OCI-LY3 (cell line): Measurements from ENCODE around the gene MYZAP.

Experiments
- H2AFZ ChIP-seq: fragments of 200-600, 300-600 bp; shearing (Covaris generic); 2 replicates; pipeline ENCODE4 v1.6.0; 2014; ENCODE audit warnings: antibody characterized with exemption, low read depth, low read length
- H3K27ac ChIP-seq: fragments of 200-600, 300-600 bp; sonication (generic); 2 replicates; pipeline ENCODE4 v1.5.1; 2014; ENCODE audit warnings: mild to moderate bottlenecking, low read length, moderate library complexity, mixed read lengths
- H3K27me3 ChIP-seq: fragments of 200-600, 300-600 bp; sonication (generic); 2 replicates; pipeline ENCODE4 v1.6.1; 2014; ENCODE audit warnings: low read depth, low read length, mixed read lengths
- H3K36me3 ChIP-seq: fragments of 200-600, 300-600 bp; sonication (generic); replicated peaks from 2 replicates; pipeline ENCODE3; 2014; ENCODE audit warnings: low read depth, low read length, mixed read lengths
- H3K4me1 ChIP-seq: fragments of 300-600, 200-600 bp; sonication (generic); 2 replicates; pipeline ENCODE4 v1.6.1; 2014; ENCODE audit warnings: low read length, mixed read lengths
- H3K4me2 ChIP-seq: fragments of 200-600, 300-600 bp; sonication (generic); 2 replicates; pipeline ENCODE4 v1.6.1; 2014; ENCODE audit warnings: low read length, mixed read lengths
- H3K4me3 ChIP-seq: fragments of 300-600, 200-600 bp; sonication (generic); 2 replicates; pipeline ENCODE4 v1.5.1; 2014; ENCODE audit warnings: antibody characterized with exemption, mild to moderate bottlenecking, low read length, moderate library complexity
- H3K79me2 ChIP-seq: fragments of 300-600, 200-600 bp; shearing (Covaris generic); 2 replicates; pipeline ENCODE4 v1.6.1; 2014; ENCODE audit warnings: mild to moderate bottlenecking, low read length, mixed read lengths
- H3K9ac ChIP-seq: fragments of 300-600, 200-600 bp; shearing (Covaris generic); 2 replicates; pipeline ENCODE4 v1.6.0; 2014; ENCODE audit warnings: mild to moderate bottlenecking, low read length, moderate library complexity
- H3K9me3 ChIP-seq: fragments of 200-600, 300-600 bp; shearing (Covaris generic); 2 replicates; pipeline ENCODE4 v1.6.1; 2014; ENCODE audit warnings: low read length, mixed read lengths; ENCODE audit not compliant: insufficient read depth
- H4K20me1 ChIP-seq: fragments of 200-600, 300-600 bp; sonication (generic); 2 replicates; pipeline ENCODE4 v1.6.1; 2016; ENCODE audit warnings: low read length, mixed read lengths; ENCODE audit not compliant: insufficient read depth
- CTCF ChIP-seq: fragments of 200-600, 300-600 bp; sonication (generic); IDR thresholded peaks from 2 replicates; pipeline ENCODE4 v1.5.1; 2014; ENCODE audit warnings: antibody characterized with exemption, low read length, low read depth
- EZH2phosphoT487 ChIP-seq: fragments of 200-600 bp; shearing (Covaris generic); IDR thresholded peaks from 2 replicates; pipeline ENCODE4 v1.6.1; 2018; ENCODE audit warnings: antibody characterized with exemption, mixed run types, low read depth

The MYZAP gene

GRCh38 chr15:57655809-57656208, 64.1 kb downstream of the MYZAP start:
- Histone ChIP-seq H2AFZ (no peak overlapping the region), H3K27me3 (no peaks in the 10 kb centered on the region), H3K4me1 (peaks cover 11% of the 10 kb centered on the region; the same call in 1 of the 2 replicates), H3K9ac (no peak overlapping the region), H3K9me3 (no peaks in the 10 kb centered on the region), H3K27ac (no peak overlapping the region), H3K79me2 (no peaks in the 10 kb centered on the region), H4K20me1 (no peaks in the 10 kb centered on the region), H3K4me2 (no peak overlapping the region), H3K36me3 (no peaks in the 10 kb centered on the region), H3K4me3 (no peak overlapping the region)
- no peak for TF ChIP-seq EZH2phosphoT487
- peak; percentile 60 for TF ChIP-seq CTCF

- no peak overlapping the region for H3K9ac ChIP-seq
- H2AFZ ChIP-seq = no peak overlapping the region
- no peaks in the 10 kb centered on the region for H3K9me3 ChIP-seq
- no peaks in the 10 kb centered on the region for H3K27me3 ChIP-seq
- H3K4me3 ChIP-seq = no peak overlapping the region
- TF ChIP-seq EZH2phosphoT487 = no peak
- no peaks in the 10 kb centered on the region for H4K20me1 ChIP-seq
- no peaks in the 10 kb centered on the region for H3K36me3 ChIP-seq
- peaks cover 11% of the 10 kb centered on the region; the same call in 1 of the 2 replicates for H3K4me1 ChIP-seq
- H3K79me2 ChIP-seq = no peaks in the 10 kb centered on the region
- no peak overlapping the region for H3K27ac ChIP-seq
- H3K4me2 ChIP-seq = no peak overlapping the region
Measured at GRCh38 chr15:57656434-57656833, 64.7 kb downstream of the MYZAP start.

GRCh38 chr15:57657619-57658018, 65.9 kb downstream of the MYZAP start:
- TF ChIP-seq CTCF (no peak), EZH2phosphoT487 (no peak)
- Histone ChIP-seq H3K79me2 (no peaks in the 10 kb centered on the region), H3K9ac (no peak overlapping the region), H3K27ac (no peak overlapping the region), H2AFZ (no peak overlapping the region), H3K4me3 (no peak overlapping the region), H3K27me3 (no peaks in the 10 kb centered on the region), H3K4me2 (no peak overlapping the region), H3K4me1 (peaks cover 5% of the 10 kb centered on the region; the same call in 1 of the 2 replicates), H3K36me3 (no peaks in the 10 kb centered on the region), H3K9me3 (no peaks in the 10 kb centered on the region), H4K20me1 (no peaks in the 10 kb centered on the region)

GRCh38 chr15:57662091-57662744, 70.5 kb downstream of the MYZAP start:
- H3K27me3 ChIP-seq = no peaks in the 10 kb centered on the region
- no peak overlapping the region for H3K4me3 ChIP-seq
- no peak overlapping the region for H3K4me2 ChIP-seq
- no peaks in the 10 kb centered on the region for H3K9me3 ChIP-seq
- TF ChIP-seq CTCF = no peak
- no peak for TF ChIP-seq EZH2phosphoT487
- no peaks in the 10 kb centered on the region for H3K4me1 ChIP-seq
- no peak overlapping the region for H3K9ac ChIP-seq
- no peaks in the 10 kb centered on the region for H4K20me1 ChIP-seq
- H3K36me3 ChIP-seq = no peaks in the 10 kb centered on the region
- H3K27ac ChIP-seq = no peak overlapping the region
- H2AFZ ChIP-seq = no peak overlapping the region
- H3K79me2 ChIP-seq = no peaks in the 10 kb centered on the region
